Activated naive CD4-positive, alpha-beta T cell treated with anti-CD3 and anti-CD28 coated beads, Interleukin-2, amount 50 U/mL, for 24 hours (primary cell): Measurements from ENCODE around the gene ROR2.
"Not testable (repeated sequence)": the region's sequence is repeated elsewhere in the genome, so short reads cannot be mapped to it uniquely, and the experiment has no call there.

ENCODE experiments used
- H3K27ac Mint-ChIP-seq: one replicate; pipeline ENCODE4 v1.8.0; 2021; ENCODE audit warnings: mild to moderate bottlenecking, mixed read lengths
- H3K27me3 Mint-ChIP-seq: one replicate; pipeline ENCODE4 v1.8.0; 2021; ENCODE audit warnings: mixed read lengths
- H3K36me3 Mint-ChIP-seq: one replicate; pipeline ENCODE4 v1.8.0; 2021; ENCODE audit warnings: mixed read lengths
- H3K4me1 Mint-ChIP-seq: one replicate; pipeline ENCODE4 v1.8.0; 2021; ENCODE audit warnings: mixed read lengths
- H3K4me3 Mint-ChIP-seq: one replicate; pipeline ENCODE4 v1.8.0; 2021; ENCODE audit warnings: mild to moderate bottlenecking, mixed read lengths
- H3K9me3 Mint-ChIP-seq: one replicate; pipeline ENCODE4 v1.8.0; 2021; ENCODE audit warnings: mixed read lengths

ROR2 gene

DNA sequence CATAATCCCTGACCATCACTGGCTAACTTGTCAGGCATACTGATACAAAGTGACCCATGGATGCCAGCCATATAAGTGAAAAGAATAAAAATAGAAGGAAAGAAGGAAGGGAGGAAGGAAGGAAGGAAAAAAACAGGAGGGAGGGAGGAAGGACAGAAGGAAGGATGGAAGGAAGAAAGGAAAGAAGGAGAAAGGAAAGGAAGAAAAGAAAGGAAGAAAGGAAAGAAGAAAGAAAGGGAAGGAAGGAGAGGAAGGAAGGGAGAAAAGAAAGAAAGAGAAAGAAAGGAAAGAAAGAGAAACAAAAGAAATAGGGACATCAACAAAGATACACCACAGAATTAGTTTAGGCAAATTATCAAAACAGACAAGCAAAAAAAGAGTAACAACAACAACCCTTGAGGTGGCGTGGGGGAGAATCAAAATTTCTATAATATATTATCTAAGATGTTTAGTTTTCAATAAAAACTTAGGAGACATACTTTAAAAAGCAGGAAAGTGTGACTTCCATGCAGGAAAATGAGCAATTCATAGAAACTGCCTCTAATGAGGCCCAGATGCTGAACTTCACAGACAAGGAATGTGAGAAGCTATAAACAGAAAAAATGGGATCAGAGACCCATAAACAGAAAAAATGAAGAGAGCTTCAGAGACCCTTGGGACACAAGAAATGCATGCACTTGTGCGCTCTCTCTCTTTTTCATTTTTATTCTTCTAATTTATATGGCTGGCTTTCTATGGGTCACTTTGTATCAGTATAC is 430.3 kb downstream of the ROR2 start:
- Mint-ChIP-seq H3K9me3 (no peaks in the 10 kb centered on the region), H3K4me1 (no peaks in the 10 kb centered on the region), H3K27me3 (peaks cover 22% of the 10 kb centered on the region), H3K27ac (no peak overlapping the region), H3K36me3 (no peaks in the 10 kb centered on the region), H3K4me3 (no peak overlapping the region)

DNA sequence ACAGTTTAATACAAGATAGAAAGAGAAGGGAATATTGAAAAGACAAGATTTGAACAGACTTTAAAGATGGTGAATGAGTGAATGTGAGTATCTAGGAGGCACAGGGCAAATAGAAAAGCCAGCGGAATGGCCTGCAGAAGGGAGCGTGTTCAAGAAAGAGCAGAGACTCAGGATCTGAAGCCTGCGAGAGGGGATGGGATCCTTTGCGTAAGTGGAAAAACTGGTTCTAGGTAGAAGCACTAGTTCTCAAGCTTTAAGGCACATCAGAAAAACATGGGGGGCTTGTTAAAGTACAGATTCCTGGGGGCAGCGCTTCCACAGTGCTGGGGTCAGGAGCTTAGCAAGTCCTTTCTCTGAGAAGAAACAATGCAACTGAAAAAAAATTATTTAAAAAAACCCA is 431.6 kb downstream of the ROR2 start:
- Mint-ChIP-seq H3K36me3 (no peaks in the 10 kb centered on the region), H3K27ac (no peak overlapping the region), H3K4me3 (no peak overlapping the region), H3K4me1 (no peaks in the 10 kb centered on the region), H3K9me3 (no peaks in the 10 kb centered on the region), H3K27me3 (peaks cover 22% of the 10 kb centered on the region)

DNA sequence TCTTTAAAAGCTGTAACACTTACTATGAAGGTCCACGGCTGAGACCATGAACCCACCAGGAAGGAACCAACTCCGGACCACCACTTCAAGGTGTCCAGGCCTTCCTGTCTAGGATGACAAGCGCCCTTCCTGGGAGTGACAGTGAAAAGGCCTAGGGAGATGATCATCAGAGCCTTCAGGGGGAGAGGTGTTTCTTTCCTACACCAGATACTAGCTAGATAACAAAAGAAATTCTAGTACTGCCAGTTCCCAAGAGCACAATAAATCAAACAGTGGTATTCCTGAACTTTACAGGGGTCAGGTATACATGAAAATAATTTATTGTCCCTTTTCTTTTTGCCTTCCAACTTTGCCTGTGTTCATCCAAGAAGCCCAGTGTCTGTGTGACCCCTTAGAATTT is 432.2 kb downstream of the ROR2 start:
- H3K4me1 Mint-ChIP-seq: no peaks in the 10 kb centered on the region
- H3K27me3 Mint-ChIP-seq: peaks cover 21% of the 10 kb centered on the region
- no peaks in the 10 kb centered on the region for H3K9me3 Mint-ChIP-seq
- H3K4me3 Mint-ChIP-seq: no peak overlapping the region
- no peak overlapping the region for H3K27ac Mint-ChIP-seq
- H3K36me3 Mint-ChIP-seq: no peaks in the 10 kb centered on the region

DNA sequence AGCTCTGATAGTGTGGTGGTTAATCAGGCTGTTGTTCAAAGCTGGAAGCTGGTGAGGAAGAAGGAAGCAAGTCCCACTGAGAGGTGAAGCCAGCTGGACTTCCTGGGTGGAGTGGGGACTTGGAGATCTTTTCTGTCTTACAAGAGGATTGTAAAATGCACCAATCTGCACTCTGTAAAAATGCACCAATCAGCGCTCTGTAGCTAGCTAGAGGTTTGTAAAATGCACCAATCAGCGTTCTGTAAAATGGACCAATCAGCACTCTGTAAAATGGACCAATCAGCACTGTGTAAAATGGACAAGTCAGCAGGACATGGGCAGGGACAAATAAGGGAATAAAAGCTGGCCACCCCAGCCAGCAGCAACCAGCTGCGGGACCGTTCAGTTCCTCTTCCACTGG is 432.7 kb downstream of the ROR2 start:
- peaks cover 22% of the 10 kb centered on the region for H3K27me3 Mint-ChIP-seq
- H3K4me3 Mint-ChIP-seq, H3K9me3 Mint-ChIP-seq, H3K4me1 Mint-ChIP-seq, H3K27ac Mint-ChIP-seq, H3K36me3 Mint-ChIP-seq: not testable (repeated sequence)

DNA sequence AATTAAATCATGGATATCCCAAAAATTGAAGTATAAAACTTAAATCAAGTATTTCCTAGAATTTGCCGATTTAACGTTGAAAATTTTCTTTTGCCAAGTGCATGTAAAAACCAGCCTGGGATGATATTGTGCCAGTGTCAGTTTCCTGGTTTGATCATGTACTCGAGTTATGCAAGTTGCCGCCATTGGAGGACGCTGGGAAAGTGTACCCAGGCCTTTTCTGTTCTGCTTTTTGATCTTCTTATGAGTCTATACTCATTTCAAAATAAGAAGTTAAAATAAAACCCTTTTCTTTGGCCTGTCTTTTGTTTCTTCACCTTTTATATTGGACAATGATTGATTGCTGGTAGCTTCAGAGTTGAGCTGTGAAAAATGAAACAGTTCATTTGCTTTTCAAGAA is 433.3 kb downstream of the ROR2 start:
- Mint-ChIP-seq H3K27me3 (peaks cover 25% of the 10 kb centered on the region), H3K36me3 (peaks cover 2% of the 10 kb centered on the region), H3K4me1 (no peaks in the 10 kb centered on the region), H3K4me3 (no peak overlapping the region), H3K27ac (no peak overlapping the region), H3K9me3 (peaks cover 5% of the 10 kb centered on the region)

DNA sequence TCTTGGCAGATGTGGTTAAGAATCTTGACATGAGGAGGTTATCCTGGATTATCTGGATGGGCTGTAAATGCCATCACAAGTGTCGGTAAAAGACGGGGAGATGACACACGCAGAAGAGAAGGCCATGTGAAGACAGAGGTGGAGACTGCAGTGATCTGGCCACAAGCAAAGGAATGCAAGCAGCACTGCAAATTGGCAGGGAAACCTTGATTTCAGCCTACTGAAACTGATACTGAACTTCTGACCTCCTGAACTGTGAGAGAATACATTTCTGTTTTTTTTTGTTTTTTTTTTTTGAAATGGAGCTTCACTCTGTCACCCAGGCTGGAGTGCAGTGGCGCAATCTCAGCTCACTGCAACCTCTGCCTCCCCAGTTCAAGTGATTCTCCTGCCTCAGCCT is 433.9 kb downstream of the ROR2 start:
- Mint-ChIP-seq H3K4me3 (no peak overlapping the region), H3K27ac (no peak overlapping the region), H3K27me3 (peaks cover 28% of the 10 kb centered on the region), H3K9me3 (peaks cover 8% of the 10 kb centered on the region), H3K36me3 (peaks cover 2% of the 10 kb centered on the region), H3K4me1 (no peaks in the 10 kb centered on the region)

DNA sequence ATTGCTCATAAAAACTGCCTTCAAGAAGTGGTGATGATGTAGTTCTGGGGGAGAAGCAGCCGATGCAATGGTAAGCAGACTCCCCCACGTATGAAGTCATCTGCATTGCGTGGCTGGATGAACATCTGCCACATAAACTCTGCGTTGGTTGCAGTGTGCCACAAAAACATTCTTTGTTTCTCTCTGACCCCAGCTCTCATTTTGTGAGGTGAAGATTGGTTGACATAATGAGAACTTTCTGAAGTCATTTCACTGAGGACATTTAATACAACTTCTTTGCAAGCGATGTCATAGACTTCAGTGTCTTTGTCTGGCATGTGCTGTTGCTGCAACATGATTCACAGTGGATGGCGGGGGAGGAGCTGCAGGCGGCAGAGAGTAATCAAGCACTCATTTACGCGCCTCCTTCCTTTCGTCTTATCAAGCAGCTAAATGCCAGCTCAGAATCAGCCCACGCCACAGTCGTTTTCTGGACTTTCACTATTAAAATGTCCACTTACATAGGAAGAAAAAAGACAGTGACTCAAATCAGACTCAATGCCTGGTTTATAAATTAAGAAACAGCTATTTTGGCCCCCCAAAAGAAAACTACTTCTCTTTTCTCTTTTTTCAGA is 434.8 kb downstream of the ROR2 start:
- H3K4me3 Mint-ChIP-seq: no peak overlapping the region
- H3K36me3 Mint-ChIP-seq: peaks cover 2% of the 10 kb centered on the region
- H3K27ac Mint-ChIP-seq: no peak overlapping the region
- H3K9me3 Mint-ChIP-seq: peaks cover 8% of the 10 kb centered on the region
- peaks cover 26% of the 10 kb centered on the region for H3K27me3 Mint-ChIP-seq
- no peaks in the 10 kb centered on the region for H3K4me1 Mint-ChIP-seq
